ENCODE data around the gene MEGF6.

Gene MEGF6

GRCh38 chr1:3571263-3571662, 40.0 kb downstream of the MEGF6 start:
- Histone ChIP-seq H3K27me3 (ENCODE audit: low read depth, low read length) (no peaks in the 10 kb centered on the region), H3K4me1 (ENCODE audit: low read length) (no peaks in the 10 kb centered on the region), H3K4me3 (ENCODE audit: low read length) (no peak overlapping the region), H4K20me1 (ENCODE audit: insufficient read depth, low read length) (no peaks in the 10 kb centered on the region), H3K9me3 (ENCODE audit: insufficient read depth, low read length) (no peaks in the 10 kb centered on the region), H3K36me3 (replicated peaks; ENCODE audit: low read depth, low read length) (no peaks in the 10 kb centered on the region), H3K27ac (ENCODE audit: low read length) (no peak overlapping the region), H3K4me2 (ENCODE audit: low read length) (no peak overlapping the region), H3K79me2 (ENCODE audit: low read length) (no peaks in the 10 kb centered on the region), H2AFZ (ENCODE audit: low read depth, low read length) (no peak overlapping the region), H3K9ac (ENCODE audit: low read length) (no peak overlapping the region)
- no peak for TF ChIP-seq EZH2phosphoT487 (IDR thresholded peaks at IDR 0.05; ENCODE audit: low read depth)
- no peak for TF ChIP-seq CTCF (IDR thresholded peaks at IDR 0.05; ENCODE audit: low read depth, low read length)

- Histone ChIP-seq H4K20me1 (ENCODE audit: insufficient read depth, low read length) (no peaks in the 10 kb centered on the region), H3K4me1 (ENCODE audit: low read length) (no peaks in the 10 kb centered on the region), H3K4me3 (ENCODE audit: low read length) (no peak overlapping the region), H3K79me2 (ENCODE audit: low read length) (no peaks in the 10 kb centered on the region), H3K27me3 (ENCODE audit: low read depth, low read length) (no peaks in the 10 kb centered on the region), H2AFZ (ENCODE audit: low read depth, low read length) (no peak overlapping the region), H3K9me3 (ENCODE audit: insufficient read depth, low read length) (no peaks in the 10 kb centered on the region), H3K4me2 (ENCODE audit: low read length) (no peak overlapping the region), H3K9ac (ENCODE audit: low read length) (no peak overlapping the region), H3K27ac (ENCODE audit: low read length) (no peak overlapping the region), H3K36me3 (replicated peaks; ENCODE audit: low read depth, low read length) (no peaks in the 10 kb centered on the region)
- TF ChIP-seq EZH2phosphoT487 (IDR thresholded peaks at IDR 0.05; ENCODE audit: low read depth), result no peak
- no peak for TF ChIP-seq CTCF (IDR thresholded peaks at IDR 0.05; ENCODE audit: low read depth, low read length)
Observed at GRCh38 chr1:3570066-3570986, 41.0 kb downstream of the MEGF6 start.

GRCh38 chr1:3569436-3569835, 41.9 kb downstream of the MEGF6 start:
- H3K27me3 ChIP-seq (ENCODE audit: low read depth, low read length), result no peaks in the 10 kb centered on the region
- H3K4me3 ChIP-seq (ENCODE audit: low read length), result no peak overlapping the region
- TF ChIP-seq EZH2phosphoT487 (IDR thresholded peaks at IDR 0.05; ENCODE audit: low read depth) (no peak), CTCF (IDR thresholded peaks at IDR 0.05; ENCODE audit: low read depth, low read length) (no peak)
- no peaks in the 10 kb centered on the region for H4K20me1 ChIP-seq (ENCODE audit: insufficient read depth, low read length)
- no peaks in the 10 kb centered on the region for H3K79me2 ChIP-seq (ENCODE audit: low read length)
- no peaks in the 10 kb centered on the region for H3K36me3 ChIP-seq (replicated peaks; ENCODE audit: low read depth, low read length)
- no peaks in the 10 kb centered on the region for H3K9me3 ChIP-seq (ENCODE audit: insufficient read depth, low read length)
- no peak overlapping the region for H3K4me2 ChIP-seq (ENCODE audit: low read length)
- no peak overlapping the region for H3K27ac ChIP-seq (ENCODE audit: low read length)
- H3K4me1 ChIP-seq (ENCODE audit: low read length), result no peaks in the 10 kb centered on the region
- no peak overlapping the region for H2AFZ ChIP-seq (ENCODE audit: low read depth, low read length)
- no peak overlapping the region for H3K9ac ChIP-seq (ENCODE audit: low read length)

- Histone ChIP-seq H3K9ac (ENCODE audit: low read length) (no peak overlapping the region), H3K27ac (ENCODE audit: low read length) (no peak overlapping the region), H3K4me2 (ENCODE audit: low read length) (no peak overlapping the region)
Observed at GRCh38 chr1:3568815-3569435, 42.4 kb downstream of the MEGF6 start.

More at GRCh38 chr1:3568815-3569435, 42.4 kb downstream of the MEGF6 start:
- TF ChIP-seq CTCF (IDR thresholded peaks at IDR 0.05; ENCODE audit: low read depth, low read length) (no peak), EZH2phosphoT487 (IDR thresholded peaks at IDR 0.05; ENCODE audit: low read depth) (no peak)
- Histone ChIP-seq H2AFZ (ENCODE audit: low read depth, low read length) (no peak overlapping the region), H3K79me2 (ENCODE audit: low read length) (no peaks in the 10 kb centered on the region), H3K4me3 (ENCODE audit: low read length) (no peak overlapping the region), H3K36me3 (replicated peaks; ENCODE audit: low read depth, low read length) (no peaks in the 10 kb centered on the region), H3K4me1 (ENCODE audit: low read length) (no peaks in the 10 kb centered on the region), H3K27me3 (ENCODE audit: low read depth, low read length) (no peaks in the 10 kb centered on the region), H3K9me3 (ENCODE audit: insufficient read depth, low read length) (no peaks in the 10 kb centered on the region), H4K20me1 (ENCODE audit: insufficient read depth, low read length) (no peaks in the 10 kb centered on the region)

Measured in OCI-LY3 (cell line).